Stimulated activated CD4-positive, alpha-beta T cell treated with anti-CD3 and anti-CD28 coated beads, TNF-alpha, amount 100 ng/mL, for 48 hours (primary cell): ENCODE results near the gene RASEF.

Experiments
- DNase-seq, 3 donors: peaks; one replicate each; pipeline ENCODE4 v3.0.0-alpha.2; 2020; ENCODE audit warnings: low read depth in 3 of 3

The RASEF gene

GRCh38 chr9:83056911-83057310 lies 6.0 kb downstream of the RASEF start:
- no peak for DNase-seq

GRCh38 chr9:83056174-83056573 lies 6.8 kb downstream of the RASEF start:
- DNase-seq = no peak

- DNase-seq = no peak
Observed at GRCh38 chr9:83047839-83048775, 14.8 kb downstream of the RASEF start.

- no peak for DNase-seq
Observed at GRCh38 chr9:83043597-83043996, 19.3 kb downstream of the RASEF start.

GRCh38 chr9:83041771-83042170 lies 21.2 kb downstream of the RASEF start:
- no peak for DNase-seq

- no peak for DNase-seq
Observed at GRCh38 chr9:83039303-83039702, 23.6 kb downstream of the RASEF start.

GRCh38 chr9:83036043-83036442 lies 26.9 kb downstream of the RASEF start:
- DNase-seq = no peak

GRCh38 chr9:83035143-83035542 lies 27.8 kb downstream of the RASEF start:
- no peak for DNase-seq

GRCh38 chr9:83034587-83034986 lies 28.4 kb downstream of the RASEF start:
- DNase-seq = no peak

- DNase-seq = no peak
Observed at GRCh38 chr9:83034026-83034425, 28.9 kb downstream of the RASEF start.

GRCh38 chr9:83032065-83032625 lies 30.8 kb downstream of the RASEF start:
- DNase-seq = no peak

- DNase-seq = no peak
Observed at GRCh38 chr9:83030391-83031107, 32.4 kb downstream of the RASEF start.

GRCh38 chr9:83029531-83030137 lies 33.3 kb downstream of the RASEF start:
- DNase-seq = no peak

GRCh38 chr9:83027153-83027891 lies 35.6 kb downstream of the RASEF start:
- no peak for DNase-seq

- DNase-seq = no peak
Observed at GRCh38 chr9:83024506-83025125, 38.3 kb downstream of the RASEF start.

- DNase-seq = no peak
Observed at GRCh38 chr9:83023151-83023550, 39.8 kb downstream of the RASEF start.

- DNase-seq = no peak
Observed at GRCh38 chr9:83020864-83021263, 42.1 kb downstream of the RASEF start.

- DNase-seq = no peak
Observed at GRCh38 chr9:83020327-83020726, 42.6 kb downstream of the RASEF start.

GRCh38 chr9:83019246-83019645 lies 43.7 kb downstream of the RASEF start:
- no peak for DNase-seq

GRCh38 chr9:83015897-83016296 lies 47.0 kb downstream of the RASEF start:
- DNase-seq = no peak
